ENCODE data around the gene SIGLEC15.

GRCh38 chr18:45792506-45793263 lies 32.8 kb upstream of the SIGLEC15 start:
- TF ChIP-seq CTCF (IDR thresholded peaks at IDR 0.05 in 4 of 5, conservative IDR thresholded peaks at IDR 0.05 in 1 of 5) (no peak), POLR2A (IDR thresholded peaks at IDR 0.05) (no peak)
